Measurements from ENCODE around the gene BCAM.
"Not testable (repeated sequence)": the region's sequence is repeated elsewhere in the genome, so short reads cannot be mapped to it uniquely, and the experiment has no call there.

The BCAM gene

GRCh38 chr19:44848812-44849447, 40.0 kb downstream of the BCAM start:
- no peak for TF ChIP-seq Cebpa-rat (IDR thresholded peaks at IDR 0.05)
- Histone ChIP-seq H3K9me3 (replicated peaks in 1 of 11) (no peaks in the 10 kb centered on the region), H3K36me3 (peaks cover 0 to 17% (median 6%) of the 10 kb centered on the region in 11 experiments; a peak in 9 of 22 replicates), H3K27me3 (no peaks in the 10 kb centered on the region), H3K4me2 (peak overlapping the region; percentile 88 to 100 (median 99)), H3K4me1 (peaks cover 56 to 79% (median 69%) of the 10 kb centered on the region in 10 experiments), H3K4me3 (peak overlapping the region; percentile 88 to 99 (median 96)), H3K27ac (peak overlapping the region; percentile 8 to 99 (median 95); a peak in 21 of 22 replicates), H4K20me1 (peaks cover 21 to 66% (median 42%) of the 10 kb centered on the region in 11 experiments; a peak in 20 of 22 replicates), H3K9ac (peak overlapping the region; percentile 96 to 100 (median 98))

- peaks cover 4 to 25% (median 10%) of the 10 kb centered on the region in 11 experiments; a peak in 12 of 22 replicates for H3K36me3 ChIP-seq
- peaks cover 21 to 77% (median 42%) of the 10 kb centered on the region in 11 experiments; a peak in 20 of 22 replicates for H4K20me1 ChIP-seq
- TF ChIP-seq Cebpa-rat (IDR thresholded peaks at IDR 0.05), result no peak
- no peaks in the 10 kb centered on the region for H3K9me3 ChIP-seq (replicated peaks in 1 of 11)
- H3K27me3 ChIP-seq, result no peaks in the 10 kb centered on the region
- peak overlapping the region in 10 of 11 experiments; percentile 1 to 97 (median 55); a peak in 15 of 22 replicates for H3K9ac ChIP-seq
- H3K27ac ChIP-seq, result peak overlapping the region in 10 of 11 experiments; percentile 5 to 95 (median 38); a peak in 17 of 22 replicates
- H3K4me3 ChIP-seq, result peak overlapping the region in 1 of 10 experiments; percentile 4; a peak in 1 of 20 replicates
- peak overlapping the region; percentile 88 to 100 (median 99) for H3K4me2 ChIP-seq
- H3K4me1 ChIP-seq, result peaks cover 55 to 85% (median 72%) of the 10 kb centered on the region in 10 experiments
Observed at GRCh38 chr19:44850641-44851109, 41.8 kb downstream of the BCAM start.

DNA sequence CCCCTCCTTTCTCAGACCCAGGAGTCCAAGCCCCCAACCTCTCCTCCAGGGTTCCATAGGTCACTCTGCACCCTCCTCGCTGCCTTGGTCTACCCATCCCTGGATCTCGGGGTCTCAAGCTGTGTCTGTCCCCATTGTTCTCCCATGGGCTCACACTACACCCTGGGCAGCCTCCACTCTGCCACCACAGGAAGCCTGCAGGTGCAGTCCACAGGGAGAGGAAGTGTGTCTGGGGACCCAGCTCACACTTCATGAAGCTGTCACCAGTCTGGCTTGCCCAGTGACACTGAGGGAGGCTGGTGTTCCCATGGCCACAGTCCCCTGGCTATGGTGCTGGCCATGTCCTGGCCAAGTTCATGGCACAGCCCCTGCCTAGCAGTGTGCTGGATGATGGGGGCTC, 42.5 kb downstream of the BCAM start:
- Histone ChIP-seq H3K4me3 (peak overlapping the region in 1 of 10 experiments; percentile 4; a peak in 1 of 20 replicates), H3K27ac (peak overlapping the region in 9 of 11 experiments; percentile 5 to 95 (median 39); a peak in 13 of 22 replicates), H3K4me1 (peaks cover 62 to 93% (median 79%) of the 10 kb centered on the region in 10 experiments), H3K4me2 (peak overlapping the region; percentile 88 to 100 (median 99)), H3K9ac (peak overlapping the region; percentile 1 to 97 (median 55); a peak in 17 of 22 replicates), H3K27me3 (no peaks in the 10 kb centered on the region), H4K20me1 (peaks cover 21 to 85% (median 42%) of the 10 kb centered on the region in 11 experiments; a peak in 20 of 22 replicates), H3K36me3 (peaks cover 4 to 25% (median 10%) of the 10 kb centered on the region in 11 experiments; a peak in 12 of 22 replicates), H3K9me3 (replicated peaks in 1 of 11) (no peaks in the 10 kb centered on the region)
- no peak for TF ChIP-seq Cebpa-rat (IDR thresholded peaks at IDR 0.05)

DNA sequence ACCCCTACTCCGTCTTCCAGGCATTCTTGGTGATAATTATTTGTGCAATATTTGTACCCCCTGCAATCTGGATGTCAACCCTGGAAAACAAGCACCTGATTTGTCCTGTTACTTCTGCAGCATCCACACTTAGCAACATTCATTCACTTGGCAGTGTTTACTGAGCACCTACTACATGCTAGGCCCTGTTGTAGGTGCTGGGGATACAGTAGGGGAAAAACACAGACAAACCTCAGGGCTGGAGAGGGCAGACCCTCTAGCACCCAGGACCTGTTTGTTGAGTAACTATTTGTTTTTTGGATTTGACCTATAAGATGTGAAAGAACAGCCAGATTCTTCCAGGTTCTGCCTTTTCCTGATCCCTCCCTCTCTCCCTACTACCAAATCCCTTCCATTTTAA, 46.7 kb downstream of the BCAM start:
- Histone ChIP-seq H4K20me1 (peaks cover 12 to 98% (median 37%) of the 10 kb centered on the region in 11 experiments; a peak in 20 of 22 replicates), H3K36me3 (peaks cover 24 to 50% (median 29%) of the 10 kb centered on the region in 11 experiments; a peak in 21 of 22 replicates), H3K9me3 (replicated peaks in 1 of 11) (no peaks in the 10 kb centered on the region; a peak in 1 of 22 replicates), H3K4me1 (peaks cover 49 to 89% (median 71%) of the 10 kb centered on the region in 10 experiments), H3K27me3 (no peaks in the 10 kb centered on the region), H3K4me3 (peak overlapping the region in 3 of 10 experiments; percentile 7 to 55 (median 27); a peak in 2 of 20 replicates), H3K9ac (peak overlapping the region in 6 of 11 experiments; percentile 28 to 76 (median 70); a peak in 8 of 22 replicates), H3K4me2 (peak overlapping the region; percentile 80 to 98 (median 91)), H3K27ac (peak overlapping the region; percentile 63 to 89 (median 81); a peak in 20 of 22 replicates)
- TF ChIP-seq Cebpa-rat (IDR thresholded peaks at IDR 0.05), result no peak

DNA sequence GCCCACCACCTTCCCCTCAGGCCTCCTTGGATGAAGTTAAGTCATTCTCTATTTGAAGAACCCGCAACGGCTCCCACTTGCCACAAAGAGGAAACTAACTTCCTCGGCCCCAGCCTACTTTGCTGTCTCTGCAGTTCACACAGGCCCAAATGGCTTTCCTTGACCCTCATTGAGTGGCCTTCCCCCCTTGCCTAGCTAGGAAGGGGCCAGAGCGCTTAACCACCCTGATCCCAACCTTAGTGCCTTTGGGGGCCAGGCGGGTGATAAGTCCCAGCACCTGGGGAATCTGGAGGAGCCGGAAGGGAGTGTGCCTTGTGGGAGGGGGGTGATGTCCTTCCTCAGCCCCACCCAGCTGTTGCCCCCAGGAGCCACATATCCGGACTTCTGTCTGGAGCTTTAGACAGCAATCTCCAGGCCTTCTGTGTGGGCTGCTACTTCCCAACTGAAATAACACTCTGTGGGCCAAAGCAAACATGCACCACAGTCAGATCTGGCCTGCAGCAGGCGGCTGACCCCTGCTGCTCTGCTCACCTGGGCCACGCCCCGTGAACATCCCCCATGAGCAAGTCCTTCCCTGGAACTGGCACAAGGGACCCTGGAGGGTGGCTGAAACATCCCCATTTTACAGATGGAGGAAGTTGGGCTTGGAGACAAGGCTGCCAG, 47.6 kb downstream of the BCAM start:
- Histone ChIP-seq H3K4me1 (peaks cover 40 to 80% (median 62%) of the 10 kb centered on the region in 10 experiments), H3K27ac (peak overlapping the region; percentile 63 to 89 (median 81)), H3K4me3 (peak overlapping the region in 7 of 10 experiments; percentile 2 to 55 (median 30); a peak in 8 of 20 replicates), H3K4me2 (peak overlapping the region; percentile 80 to 98 (median 91)), H3K36me3 (peaks cover 34 to 59% (median 38%) of the 10 kb centered on the region in 11 experiments), H3K9me3 (replicated peaks in 1 of 11) (peaks cover 0 to 6% (median 0%) of the 10 kb centered on the region in 11 experiments; a peak in 2 of 22 replicates), H4K20me1 (peaks cover 3 to 98% (median 27%) of the 10 kb centered on the region in 11 experiments; a peak in 19 of 22 replicates), H3K9ac (peak overlapping the region; percentile 51 to 76 (median 70)), H3K27me3 (no peaks in the 10 kb centered on the region)
- no peak for TF ChIP-seq Cebpa-rat (IDR thresholded peaks at IDR 0.05)

GRCh38 chr19:44857837-44858236, 48.9 kb downstream of the BCAM start:
- peaks cover 0 to 97% (median 15%) of the 10 kb centered on the region in 11 experiments; a peak in 14 of 22 replicates for H4K20me1 ChIP-seq
- peaks cover 29 to 67% (median 49%) of the 10 kb centered on the region in 10 experiments for H3K4me1 ChIP-seq
- peaks cover 35 to 71% (median 45%) of the 10 kb centered on the region in 11 experiments for H3K36me3 ChIP-seq
- H3K9me3 ChIP-seq (replicated peaks in 1 of 11), result peaks cover 0 to 9% (median 0%) of the 10 kb centered on the region in 11 experiments; a peak in 3 of 22 replicates
- TF ChIP-seq Cebpa-rat (IDR thresholded peaks at IDR 0.05), result no peak
- peak overlapping the region in 9 of 11 experiments; percentile 80 to 98 (median 92); a peak in 16 of 22 replicates for H3K4me2 ChIP-seq
- H3K27ac ChIP-seq, result peak overlapping the region in 7 of 11 experiments; percentile 74 to 89 (median 81); a peak in 8 of 22 replicates
- H3K9ac ChIP-seq, result peak overlapping the region in 3 of 11 experiments; percentile 3 to 76 (median 68); a peak in 3 of 22 replicates
- no peak overlapping the region for H3K4me3 ChIP-seq
- no peaks in the 10 kb centered on the region for H3K27me3 ChIP-seq

- peaks cover 11 to 46% (median 23%) of the 10 kb centered on the region in 10 experiments for H3K4me1 ChIP-seq
- H3K27ac ChIP-seq; H3K4me2 ChIP-seq; H3K27me3 ChIP-seq; H3K9me3 ChIP-seq (replicated peaks in 1 of 11); H3K4me3 ChIP-seq; H3K9ac ChIP-seq: not testable (repeated sequence)
- peaks cover 0 to 88% (median 14%) of the 10 kb centered on the region in 11 experiments; a peak in 14 of 22 replicates for H4K20me1 ChIP-seq
- peaks cover 48 to 83% (median 63%) of the 10 kb centered on the region in 11 experiments for H3K36me3 ChIP-seq
Observed at GRCh38 chr19:44861576-44861975, 52.7 kb downstream of the BCAM start.

DNA sequence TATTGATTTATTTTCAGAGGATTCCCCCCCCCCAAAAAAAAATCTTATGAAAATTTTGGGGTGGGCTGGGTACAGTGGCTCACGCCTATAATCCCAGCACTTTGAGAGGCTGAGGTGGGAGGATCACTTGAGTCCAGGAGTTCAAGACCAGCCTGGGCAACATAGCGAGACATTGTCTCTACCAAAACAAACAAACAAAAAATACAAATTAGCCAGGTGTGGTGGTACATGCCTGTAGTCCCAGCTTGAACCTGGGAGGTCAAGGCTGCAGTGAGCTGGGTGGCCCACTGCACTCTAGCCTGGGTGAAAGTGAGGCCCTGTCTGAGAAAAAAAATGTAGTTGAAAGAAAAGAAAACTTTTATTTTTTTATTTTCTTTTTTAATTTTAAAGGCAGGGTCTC, 55.1 kb downstream of the BCAM start:
- Histone ChIP-seq H3K36me3 (peaks cover 63 to 87% (median 79%) of the 10 kb centered on the region in 11 experiments), H3K27me3 (no peaks in the 10 kb centered on the region), H4K20me1 (peaks cover 0 to 64% (median 7%) of the 10 kb centered on the region in 11 experiments; a peak in 14 of 22 replicates), H3K9me3 (replicated peaks in 1 of 11) (peaks cover 0 to 12% (median 0%) of the 10 kb centered on the region in 11 experiments; a peak in 5 of 22 replicates), H3K4me1 (peaks cover 0 to 46% (median 18%) of the 10 kb centered on the region in 10 experiments; a peak in 14 of 20 replicates), H3K4me3 (no peak overlapping the region), H3K9ac (no peak overlapping the region), H3K27ac (no peak overlapping the region), H3K4me2 (no peak overlapping the region)
- no peak for TF ChIP-seq Cebpa-rat (IDR thresholded peaks at IDR 0.05)
